Myocyte (in vitro differentiated cells): ENCODE results near the gene NDN. TPM values are rescaled to one million over a fixed set of nuclear protein-coding genes. Genes with fewer than 3 reads are reported as not detected.
A peak's percentile ranks its signal among the peaks of the same experiment; 100 is the strongest.
"Not testable (repeated sequence)": the region's sequence is repeated elsewhere in the genome, so short reads cannot be mapped to it uniquely, and the experiment has no call there.

ENCODE experiments used
- DNase-seq: peaks from one replicate; pipeline ENCODE4 v3.0.0-alpha.2; 2012; ENCODE audit warnings: low read depth
- polyA plus RNA-seq: library from polyadenylated mRNA; unstranded; fragments of >200 nt; gene quantifications from one replicate; pipeline ENCODE4 v1.2.1, GENCODE V29; 2012; ENCODE audit warnings: missing spikeins
- total RNA-seq: library from RNA; depleted of rRNA; stranded (reverse); fragments of >200 nt; gene quantifications from 2 replicates; pipeline ENCODE4 v1.2.3, GENCODE V29; 2014

NDN gene
- total RNA-seq, result 22.6 and 25.0 TPM in 2 replicates
- polyA plus RNA-seq, result 22.3 TPM

- DNase-seq, result peak; percentile 6
Observed at GRCh38 chr15:23687143-23687470, at the start of gene NDN. NDN (minus strand) TSS chr15:23687305; CDS start chr15:23687217, 88 bp downstream.

- no peak for DNase-seq
Observed at GRCh38 chr15:23736033-23736673, 49.0 kb upstream of the NDN start.

- no peak for DNase-seq
Observed at GRCh38 chr15:23734862-23735261, 47.8 kb upstream of the NDN start.

- not testable (repeated sequence) for DNase-seq
Observed at GRCh38 chr15:23713874-23714656, 27.0 kb upstream of the NDN start.

- no peak for DNase-seq
Observed at GRCh38 chr15:23708332-23708731, 21.2 kb upstream of the NDN start.

GRCh38 chr15:23695282-23695681 lies 8.2 kb upstream of the NDN start:
- DNase-seq, result no peak

GRCh38 chr15:23694592-23694991 lies 7.5 kb upstream of the NDN start:
- no peak for DNase-seq

- no peak for DNase-seq
Observed at GRCh38 chr15:23690450-23690852, 3.3 kb upstream of the NDN start.

- DNase-seq, result no peak
Observed at GRCh38 chr15:23690015-23690414, 2.9 kb upstream of the NDN start.

GRCh38 chr15:23686466-23687142 lies 501 bp downstream of the NDN start:
- no peak for DNase-seq

GRCh38 chr15:23671481-23671880 lies 15.6 kb downstream of the NDN start:
- no peak for DNase-seq

GRCh38 chr15:23670970-23671369 lies 16.1 kb downstream of the NDN start:
- no peak for DNase-seq

- DNase-seq, result no peak
Observed at GRCh38 chr15:23663232-23663631, 23.9 kb downstream of the NDN start.

GRCh38 chr15:23648920-23649515 lies 38.1 kb downstream of the NDN start:
- peak; percentile 16 for DNase-seq

- DNase-seq, result peak; percentile 46
Observed at GRCh38 chr15:23647421-23648370, 39.4 kb downstream of the NDN start, which contains the start of gene MAGEL2. MAGEL2 (minus strand) TSS chr15:23647867; CDS start chr15:23647742, 125 bp downstream.

- DNase-seq, result no peak
Observed at GRCh38 chr15:23647001-23647295, 40.2 kb downstream of the NDN start.

GRCh38 chr15:23646165-23647000 lies 40.7 kb downstream of the NDN start:
- no peak for DNase-seq

GRCh38 chr15:23645371-23646164 lies 41.5 kb downstream of the NDN start:
- no peak for DNase-seq

GRCh38 chr15:23644829-23645228 lies 42.3 kb downstream of the NDN start:
- no peak for DNase-seq
